ENCODE data around the gene CEP85. TPM values are rescaled to one million over a fixed set of nuclear protein-coding genes. Genes with fewer than 3 reads are reported as not detected.

Gene CEP85
- total and polyA plus RNA-seq, 9 of the 15 experiments (the other 6 are each of a cell fraction or from before 2014, with no cell fraction given) = 42.1 to 140 (median 92.6) TPM

GRCh38 chr1:26233903-26234643 lies at the start of gene CEP85 (continued):
- TF ChIP-seq ZNF561 (CRISPR knock-in tag; conservative IDR thresholded peaks at IDR 0.05) (0 out of 2 replicates have a peak, but pooled peaks have one; percentile 14), KDM4B (IDR thresholded peaks at IDR 0.05; ENCODE audit: borderline replicate concordance in 2 of 2, low read depth in 1 of 2) (0 out of 4 replicates have a peak, but pooled peaks of 1 of the 2 experiments have one; percentile 29), EP400 (IDR thresholded peaks at IDR 0.05) (peak; percentile 97), SUPT5H (IDR thresholded peaks at IDR 0.05) (peak; percentile 98), ZNF444 (CRISPR knock-in tag; IDR thresholded peaks at IDR 0.05) (no peak)
- TF ChIP-seq, protein P1, sequence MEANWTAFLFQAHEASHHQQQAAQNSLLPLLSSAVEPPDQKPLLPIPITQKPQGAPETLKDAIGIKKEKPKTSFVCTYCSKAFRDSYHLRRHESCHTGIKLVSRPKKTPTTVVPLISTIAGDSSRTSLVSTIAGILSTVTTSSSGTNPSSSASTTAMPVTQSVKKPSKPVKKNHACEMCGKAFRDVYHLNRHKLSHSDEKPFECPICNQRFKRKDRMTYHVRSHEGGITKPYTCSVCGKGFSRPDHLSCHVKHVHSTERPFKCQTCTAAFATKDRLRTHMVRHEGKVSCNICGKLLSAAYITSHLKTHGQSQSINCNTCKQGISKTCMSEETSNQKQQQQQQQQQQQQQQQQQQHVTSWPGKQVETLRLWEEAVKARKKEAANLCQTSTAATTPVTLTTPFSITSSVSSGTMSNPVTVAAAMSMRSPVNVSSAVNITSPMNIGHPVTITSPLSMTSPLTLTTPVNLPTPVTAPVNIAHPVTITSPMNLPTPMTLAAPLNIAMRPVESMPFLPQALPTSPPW (CRISPR knock-in tag; IDR thresholded peaks at IDR 0.05) = peak; percentile 91

DNA sequence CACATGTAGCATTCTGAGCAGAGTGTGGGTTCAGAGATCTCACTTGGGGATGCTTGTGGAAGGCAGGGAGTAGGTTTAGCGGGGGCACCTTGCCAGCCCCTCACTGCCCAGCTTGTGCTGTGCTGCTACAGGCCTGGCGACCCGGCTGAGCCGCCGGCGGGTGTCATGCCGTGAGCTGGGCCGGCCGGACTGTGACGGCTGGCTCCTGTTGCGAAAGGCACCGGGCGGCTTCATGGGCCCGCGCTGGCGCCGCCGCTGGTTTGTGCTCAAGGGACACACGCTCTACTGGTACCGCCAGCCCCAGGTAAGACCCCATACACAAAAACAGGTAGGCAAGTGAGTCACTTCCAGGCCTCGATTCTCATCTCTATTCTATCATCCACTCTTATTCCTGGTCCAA lies 49.1 kb upstream of the CEP85 start:
- Histone ChIP-seq H2AFZ (ENCODE audit: low read depth, low read length) (no peak overlapping the region), H3K4me3 (no peak overlapping the region), H3K9me3 (replicated peaks; ENCODE audit: control insufficient read depth, insufficient read depth, low read depth, low read length) (no peaks in the 10 kb centered on the region), H3K9me1 (ENCODE audit: control insufficient read depth, insufficient read depth, low read length) (no peaks in the 10 kb centered on the region), H3K27ac (ENCODE audit: extremely low read depth, low read depth, low read length) (no peak overlapping the region), H3K9ac (ENCODE audit: insufficient read depth in 1 of 2, low read depth in 2 of 2, low read length in 2 of 2) (no peak overlapping the region), H3K27me3 (ENCODE audit: control insufficient read depth in 2 of 2, insufficient read depth in 2 of 2, low read length in 2 of 2) (no peaks in the 10 kb centered on the region), H3K4me1 (replicated peaks in 1 of 2; ENCODE audit: control insufficient read depth in 2 of 2, insufficient read depth in 2 of 2, low read length in 2 of 2) (peaks cover 0 to 30% of the 10 kb centered on the region in 2 experiments; a peak in 2 of 5 replicates), H3K36me3 (ENCODE audit: control insufficient read depth, insufficient read depth, low read length) (no peaks in the 10 kb centered on the region), H3K4me2 (ENCODE audit: insufficient read depth, low read length) (no peak overlapping the region), H3K79me2 (ENCODE audit: control insufficient read depth, insufficient read depth, low read length) (no peaks in the 10 kb centered on the region), H4K20me1 (replicated peaks; ENCODE audit: control insufficient read depth, insufficient read depth, low read length) (0 out of 2 replicates have a peak, but pooled peaks cover 2% of the 10 kb centered on the region)
- intact Hi-C loops (cut with micrococcal nuclease) (no loop called here), in situ Hi-C loops (cut with MboI) (no loop called here)
- DNase-seq (ENCODE audit: extremely low read depth in 1 of 4, low spot score in 3 of 4) = no peak
- 83% methylated on average over 21 of the region's 21 CpGs for WGBS (ENCODE audit: insufficient coverage, low coverage, missing lambda C conversion rate)
- ChIA-PET CTCF (ENCODE audit: low intra/inter-chr PET ratio) (no interaction called here), POLR2A (interaction anchor here (0.7 to 1.1 kb wide), 2 partner anchors 13 to 181 kb away, joined by 3 to 5 read pairs; partner anchors contain the start of gene ZNF593OS)
- TF ChIP-seq GTF2F1 (IDR thresholded peaks at IDR 0.05; ENCODE audit: low read depth, low read length) (no peak), DNMT1 (IDR thresholded peaks at IDR 0.05) (no peak), PRPF4 (IDR thresholded peaks at IDR 0.05; ENCODE audit: insufficient read depth, low read depth, low read length, poor library complexity, severe bottlenecking) (no peak), U2AF2 (optimal IDR thresholded peaks at IDR 0.05; ENCODE audit: low read depth, low read length) (no peak), STAT5A (IDR thresholded peaks at IDR 0.05; ENCODE audit: borderline replicate concordance, low read length) (no peak)
- ATAC-seq = no peak
- BruUV-seq (replicated peaks) = no TSS peak
- FAIRE-seq = no peak

All from K562 (cell line).